Neutrophil (primary cell): ENCODE data around the gene OSBPL10.

Experiments
- H3K27ac ChIP-seq: fragments of 200-600 bp; sonication (generic); 2 replicates; pipeline ENCODE4 v1.5.1; 2016; ENCODE audit warnings: mild to moderate bottlenecking, moderate library complexity
- H3K27me3 ChIP-seq: fragments of 200-600 bp; sonication (generic); 2 replicates; pipeline ENCODE4 v1.6.0; 2016; ENCODE audit warnings: mild to moderate bottlenecking
- H3K36me3 ChIP-seq: fragments of 200-600 bp; sonication (generic); 2 replicates; pipeline ENCODE4 v1.5.1; 2017
- H3K4me1 ChIP-seq, 2 experiments: fragments of 200-600 bp in 1 of 2; sonication (generic) in 1 of 2; 1 replicate in 1 of 2; 2 replicates in 1 of 2; pipeline versions ENCODE4 v1.5.1 to v1.6.1; 2013 to 2016; ENCODE audit warnings: low read depth in 1 of 2, low read length in 1 of 2, mild to moderate bottlenecking in 1 of 2, moderate library complexity in 1 of 2; ENCODE audit not compliant: control insufficient read depth in 1 of 2, insufficient read depth in 1 of 2
- H3K4me3 ChIP-seq, 2 experiments: fragments of 200-600 bp in 1 of 2; sonication (generic) in 1 of 2; 1 replicate in 1 of 2; 2 replicates in 1 of 2; pipeline ENCODE4 v1.5.1; 2013 to 2016; ENCODE audit warnings: low read depth in 1 of 2, low read length in 1 of 2, mild to moderate bottlenecking in 1 of 2, moderate library complexity in 1 of 2
- H3K9me3 ChIP-seq: fragments of 200-600 bp; sonication (generic); 2 replicates; pipeline ENCODE4 v1.5.1; 2016
- CTCF ChIP-seq: fragments of 200-600 bp; sonication (generic); IDR thresholded peaks from 2 replicates; pipeline ENCODE4 v1.5.1; 2016; ENCODE audit warnings: antibody characterized with exemption

OSBPL10 gene

GRCh38 chr3:31831591-31831990 lies 149.5 kb downstream of the OSBPL10 start:
- no peaks in the 10 kb centered on the region for H3K36me3 ChIP-seq

GRCh38 chr3:31829826-31830426 lies 151.1 kb downstream of the OSBPL10 start:
- Histone ChIP-seq H3K9me3 (no peaks in the 10 kb centered on the region), H3K36me3 (no peaks in the 10 kb centered on the region), H3K4me3 (no peak overlapping the region), H3K27ac (no peak overlapping the region), H3K27me3 (no peaks in the 10 kb centered on the region), H3K4me1 (no peaks in the 10 kb centered on the region)
- no peak for TF ChIP-seq CTCF

More at GRCh38 chr3:31831591-31831990, 149.5 kb downstream of the OSBPL10 start:
- TF ChIP-seq CTCF = no peak
- Histone ChIP-seq H3K4me3 (no peak overlapping the region), H3K27ac (no peak overlapping the region), H3K27me3 (no peaks in the 10 kb centered on the region), H3K9me3 (no peaks in the 10 kb centered on the region), H3K4me1 (no peaks in the 10 kb centered on the region)

- Histone ChIP-seq H3K27ac (no peak overlapping the region), H3K27me3 (no peaks in the 10 kb centered on the region), H3K4me3 (no peak overlapping the region), H3K36me3 (no peaks in the 10 kb centered on the region), H3K9me3 (no peaks in the 10 kb centered on the region), H3K4me1 (no peaks in the 10 kb centered on the region)
- TF ChIP-seq CTCF = no peak
These were observed 152.1 kb downstream of the OSBPL10 start for GRCh38 chr3:31829010-31829409.

- H3K36me3 ChIP-seq = no peaks in the 10 kb centered on the region
- H3K27me3 ChIP-seq = no peaks in the 10 kb centered on the region
- TF ChIP-seq CTCF = no peak
- no peak overlapping the region for H3K4me3 ChIP-seq
- H3K27ac ChIP-seq = no peak overlapping the region
- no peaks in the 10 kb centered on the region for H3K4me1 ChIP-seq
- no peaks in the 10 kb centered on the region for H3K9me3 ChIP-seq
These were observed 153.1 kb downstream of the OSBPL10 start for GRCh38 chr3:31828007-31828406.

GRCh38 chr3:31823184-31823583 lies 157.9 kb downstream of the OSBPL10 start:
- Histone ChIP-seq H3K4me1 (no peaks in the 10 kb centered on the region), H3K27me3 (no peaks in the 10 kb centered on the region), H3K9me3 (no peaks in the 10 kb centered on the region), H3K4me3 (no peak overlapping the region), H3K36me3 (no peaks in the 10 kb centered on the region), H3K27ac (no peak overlapping the region)
- no peak for TF ChIP-seq CTCF

GRCh38 chr3:31821118-31821517 lies 159.9 kb downstream of the OSBPL10 start:
- TF ChIP-seq CTCF = no peak

More at GRCh38 chr3:31821118-31821517, 159.9 kb downstream of the OSBPL10 start:
- no peaks in the 10 kb centered on the region for H3K9me3 ChIP-seq
- no peaks in the 10 kb centered on the region for H3K36me3 ChIP-seq
- no peak overlapping the region for H3K4me3 ChIP-seq
- H3K27me3 ChIP-seq = no peaks in the 10 kb centered on the region
- H3K4me1 ChIP-seq = no peaks in the 10 kb centered on the region
- H3K27ac ChIP-seq = no peak overlapping the region
